SH-SY5Y (cell line): ENCODE results near the gene PPP1R37.

Experiments
- GATA2 ChIP-seq: IDR thresholded peaks from 2 replicates; pipeline ENCODE4 v1.6.1; 2011; ENCODE audit warnings: mild to moderate bottlenecking, low read depth, low read length
- GATA3 ChIP-seq: IDR thresholded peaks from 2 replicates; pipeline ENCODE4 v1.6.1; 2011; ENCODE audit warnings: low read depth, mild to moderate bottlenecking, low read length, moderate library complexity

The PPP1R37 gene

GRCh38 chr19:45142016-45142725 is 49.2 kb downstream of the PPP1R37 start:
- TF ChIP-seq GATA3, result no peak

GRCh38 chr19:45142726-45143110 is 49.7 kb downstream of the PPP1R37 start:
- no peak for TF ChIP-seq GATA2
- TF ChIP-seq GATA3, result no peak

GRCh38 chr19:45144431-45145269 is 51.7 kb downstream of the PPP1R37 start:
- TF ChIP-seq GATA3 (no peak), GATA2 (no peak)

GRCh38 chr19:45145270-45146189 is 52.6 kb downstream of the PPP1R37 start:
- TF ChIP-seq GATA3 (no peak), GATA2 (no peak)

- TF ChIP-seq GATA2, result no peak
- TF ChIP-seq GATA3, result no peak
Measured at GRCh38 chr19:45146251-45146650, 53.3 kb downstream of the PPP1R37 start.

- TF ChIP-seq GATA3, result no peak
Measured at GRCh38 chr19:45146741-45147205, 53.8 kb downstream of the PPP1R37 start.

- TF ChIP-seq GATA2, result no peak
- TF ChIP-seq GATA3, result no peak
Measured at GRCh38 chr19:45147835-45148676, 55.1 kb downstream of the PPP1R37 start.

GRCh38 chr19:45149129-45149528 is 56.1 kb downstream of the PPP1R37 start:
- TF ChIP-seq GATA3, result no peak
- TF ChIP-seq GATA2, result no peak

GRCh38 chr19:45150180-45150579 is 57.2 kb downstream of the PPP1R37 start:
- no peak for TF ChIP-seq GATA3
- TF ChIP-seq GATA2, result no peak

- TF ChIP-seq GATA2 (no peak), GATA3 (no peak)
Measured at GRCh38 chr19:45150751-45151281, 57.8 kb downstream of the PPP1R37 start.

- TF ChIP-seq GATA2 (no peak), GATA3 (no peak)
Measured at GRCh38 chr19:45151320-45151719, 58.3 kb downstream of the PPP1R37 start.

GRCh38 chr19:45151821-45152503 is 59.0 kb downstream of the PPP1R37 start:
- no peak for TF ChIP-seq GATA3
